ELF-1 (cell line): ENCODE measurements around the gene CHST13.

Source experiments
- DNase-seq: peaks from one replicate; pipeline ENCODE4 v3.0.0-alpha.2; 2016; ENCODE audit warnings: low read depth, low spot score

CHST13 gene

GRCh38 chr3:126523745-126524428 lies at the start of gene CHST13:
Gene CHST13, plus strand, starts transcription at chr3:126524155. Its CDS starts 178 bp downstream, at chr3:126524333.
- peak; percentile 70 for DNase-seq

- DNase-seq: peak; percentile 59
Measured at GRCh38 chr3:126474498-126475412, 49.2 kb upstream of the CHST13 start.

- peak; percentile 88 for DNase-seq
Measured at GRCh38 chr3:126475413-126476114, 48.4 kb upstream of the CHST13 start, which contains the start of gene ZXDC. Gene ZXDC, minus strand, starts transcription at chr3:126475891. Its CDS starts 26 bp downstream, at chr3:126475865.

DNA sequence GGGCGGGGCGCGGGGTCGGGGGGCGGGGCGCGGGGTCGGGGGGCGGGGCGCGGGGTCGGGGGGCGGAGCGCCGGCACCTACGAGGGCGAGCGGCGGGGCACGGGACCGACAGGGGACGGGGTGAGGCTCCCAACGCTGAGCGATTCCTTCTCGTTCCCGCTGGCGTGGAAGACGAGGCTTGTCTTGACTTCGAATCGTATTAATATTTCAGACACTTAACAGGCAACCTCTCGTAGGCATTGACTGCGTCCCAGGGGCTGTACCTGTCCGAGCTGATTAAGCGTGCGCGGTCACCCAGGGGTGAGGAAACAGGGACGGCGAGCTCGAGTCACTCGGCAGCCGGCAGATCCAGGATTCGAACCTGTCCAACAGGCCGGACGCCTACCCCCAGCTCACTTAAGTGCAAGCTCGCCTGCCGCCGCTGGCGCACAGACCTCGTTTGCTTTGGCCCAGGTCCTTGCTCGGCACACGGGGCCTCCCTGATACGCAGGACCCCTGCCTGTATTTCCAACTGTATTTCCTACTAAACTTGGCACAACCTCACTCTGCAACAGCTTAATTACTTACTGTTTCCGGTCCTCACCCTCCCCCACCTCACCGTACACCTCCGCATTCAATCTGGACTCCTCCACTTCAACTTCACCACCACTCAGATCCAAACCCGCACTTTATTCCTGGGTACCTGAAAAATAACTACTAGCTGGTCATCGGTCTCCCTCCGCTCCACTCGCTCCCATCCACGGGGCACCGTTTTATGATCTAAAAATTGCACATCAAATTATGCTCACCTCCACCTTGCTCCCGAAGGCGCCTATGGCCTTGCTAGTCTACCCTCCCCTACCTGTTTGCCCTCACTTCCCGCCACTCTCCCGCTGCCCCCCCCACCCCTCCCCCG lies 47.5 kb upstream of the CHST13 start:
- DNase-seq: peak; percentile 76

DNA sequence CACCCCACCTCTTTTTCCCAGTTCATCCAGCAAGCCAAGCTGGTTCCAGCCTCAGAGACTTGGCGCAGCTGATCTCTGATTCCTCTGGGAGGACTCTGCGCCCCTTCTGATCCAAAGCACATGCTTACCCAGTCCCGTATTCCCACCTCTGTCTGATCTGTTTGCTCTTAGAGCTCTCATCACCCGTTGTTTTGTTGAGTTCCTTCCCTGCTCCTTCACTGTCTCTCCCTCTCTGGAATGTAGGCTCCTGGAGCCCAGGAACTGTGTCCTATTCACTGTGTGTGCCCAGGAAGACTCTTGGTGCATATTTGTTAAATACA lies 46.9 kb upstream of the CHST13 start:
- no peak for DNase-seq

DNA sequence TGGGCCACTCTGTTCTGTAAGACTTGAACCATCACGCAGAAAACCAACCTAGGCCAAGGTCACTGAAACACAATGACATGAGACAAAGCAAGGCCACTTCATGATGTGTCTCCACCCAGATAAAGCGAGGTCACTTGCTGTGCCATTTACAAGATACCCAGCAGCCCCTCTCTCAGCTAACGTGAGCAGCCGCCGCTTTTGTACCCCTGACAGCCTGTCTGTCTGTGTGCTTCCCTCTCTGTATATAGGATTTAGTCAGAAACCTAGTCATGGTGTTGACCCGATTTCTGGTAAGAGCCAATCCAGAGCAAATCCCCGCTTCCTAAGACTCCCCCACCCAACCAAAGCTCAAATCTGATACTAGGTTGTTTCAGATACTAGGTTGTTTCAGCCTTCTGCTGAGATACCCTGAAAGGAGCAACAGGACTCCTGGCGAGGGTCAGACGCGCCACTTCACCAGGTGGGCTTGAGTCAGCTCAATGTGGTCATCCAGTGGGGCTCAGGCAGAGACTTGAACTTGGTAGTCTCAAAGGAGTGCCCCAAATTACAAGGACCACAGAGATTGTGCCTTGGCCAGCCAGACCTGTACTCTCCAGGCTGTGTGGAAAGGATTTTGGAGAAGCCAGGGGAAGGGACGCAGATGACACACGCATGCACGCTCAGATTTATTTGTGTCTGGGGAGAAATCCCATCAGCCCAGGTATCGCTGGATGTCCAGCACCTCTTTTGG lies 45.2 kb upstream of the CHST13 start:
- no peak for DNase-seq

DNA sequence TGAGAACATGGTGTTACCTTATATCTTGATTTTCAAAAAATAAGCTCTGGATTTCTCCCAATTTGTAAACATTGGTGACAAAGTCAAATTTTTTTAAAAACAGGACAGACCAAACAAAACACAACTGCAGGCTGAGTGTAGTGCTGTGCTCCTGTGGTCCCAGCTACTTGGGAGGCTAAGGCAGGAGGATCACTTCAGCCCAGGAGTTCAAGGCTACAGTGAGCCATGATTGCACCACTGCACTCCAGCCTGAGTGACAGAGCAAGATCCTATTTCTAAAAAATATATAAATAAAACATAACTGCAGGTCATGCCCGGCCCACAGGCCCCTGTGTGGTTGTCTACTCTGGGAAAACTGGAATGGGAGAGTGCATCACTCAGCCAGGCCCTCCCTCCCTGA lies 44.3 kb upstream of the CHST13 start:
- no peak for DNase-seq

DNA sequence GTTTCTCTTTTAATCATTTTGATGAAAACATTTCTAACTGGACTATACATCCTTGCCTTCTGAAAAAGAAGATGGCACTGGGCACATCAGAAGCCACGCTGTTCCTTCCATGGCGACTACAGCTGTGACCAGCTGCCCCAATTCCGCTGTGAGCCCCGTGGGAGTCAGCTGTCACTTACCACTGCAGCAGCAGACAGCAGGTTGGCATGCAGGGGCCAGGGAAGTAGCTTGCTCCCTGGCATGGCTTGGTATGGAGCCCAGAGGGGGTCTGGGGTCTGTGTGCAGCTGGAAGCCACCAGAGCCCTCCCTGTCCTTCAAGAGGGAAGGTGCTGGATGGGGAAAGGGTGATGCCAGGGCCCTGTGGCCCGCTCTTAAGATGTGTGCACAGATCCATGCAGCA lies 43.7 kb upstream of the CHST13 start:
- DNase-seq: no peak

GRCh38 chr3:126480861-126481260 lies 43.1 kb upstream of the CHST13 start:
- no peak for DNase-seq

DNA sequence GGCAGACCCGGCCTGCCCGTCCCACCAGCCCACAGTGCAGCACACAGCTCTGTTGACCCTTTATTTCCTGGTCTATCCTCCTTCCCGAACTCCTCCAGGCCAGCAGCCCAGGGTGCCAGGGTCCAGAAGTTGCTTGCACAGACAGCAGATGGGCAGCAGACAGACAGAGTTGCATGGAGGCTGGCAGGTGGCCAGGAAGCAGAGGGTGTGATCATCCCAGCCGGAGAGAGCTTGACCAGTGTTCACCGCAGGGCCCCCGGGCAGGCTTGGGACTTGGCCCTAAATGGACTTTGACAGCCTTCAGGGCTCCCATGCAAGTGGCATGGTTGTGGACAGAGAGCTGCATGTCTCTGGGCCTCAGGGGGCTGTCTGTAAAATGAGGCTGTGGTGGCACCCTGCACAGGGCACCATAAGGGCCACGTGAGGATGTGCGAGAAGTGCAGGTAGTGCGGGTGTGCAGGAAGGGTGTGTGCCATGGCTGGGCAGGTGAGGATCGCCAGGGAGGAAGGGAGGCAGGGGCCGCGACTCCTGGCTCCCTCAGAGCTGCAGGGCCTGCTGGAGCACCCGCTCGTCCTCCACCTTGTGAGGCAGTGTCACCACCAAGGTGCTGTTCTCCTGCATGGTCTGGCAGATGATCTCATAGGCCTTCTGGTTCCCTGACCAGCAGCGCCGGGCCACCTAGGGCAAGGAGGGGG lies 42.0 kb upstream of the CHST13 start:
- DNase-seq: no peak

GRCh38 chr3:126482503-126483255 lies 41.3 kb upstream of the CHST13 start:
- no peak for DNase-seq

- no peak for DNase-seq
Measured at GRCh38 chr3:126483321-126483761, 40.6 kb upstream of the CHST13 start.

DNA sequence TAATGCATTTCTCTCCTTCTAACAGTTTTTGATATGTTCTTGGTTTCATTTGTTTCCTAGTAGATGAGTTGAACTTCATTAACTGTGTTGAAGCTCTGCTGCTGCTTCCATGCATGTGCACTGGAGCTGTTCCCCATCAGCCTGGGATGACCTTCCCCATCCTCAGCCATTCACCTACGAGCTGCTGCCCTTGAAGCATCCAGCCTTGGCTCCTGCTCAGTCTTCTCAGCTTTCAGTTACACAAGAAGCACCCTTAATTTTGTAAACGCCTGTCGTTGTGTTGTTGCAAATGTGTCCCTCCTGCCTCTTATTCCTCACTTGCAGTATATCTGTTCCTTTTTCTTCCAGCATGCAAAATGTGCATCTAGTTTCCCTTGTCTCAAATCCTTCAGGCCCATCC lies 39.8 kb upstream of the CHST13 start:
- DNase-seq: no peak

- no peak for DNase-seq
Measured at GRCh38 chr3:126484662-126485061, 39.3 kb upstream of the CHST13 start.

DNA sequence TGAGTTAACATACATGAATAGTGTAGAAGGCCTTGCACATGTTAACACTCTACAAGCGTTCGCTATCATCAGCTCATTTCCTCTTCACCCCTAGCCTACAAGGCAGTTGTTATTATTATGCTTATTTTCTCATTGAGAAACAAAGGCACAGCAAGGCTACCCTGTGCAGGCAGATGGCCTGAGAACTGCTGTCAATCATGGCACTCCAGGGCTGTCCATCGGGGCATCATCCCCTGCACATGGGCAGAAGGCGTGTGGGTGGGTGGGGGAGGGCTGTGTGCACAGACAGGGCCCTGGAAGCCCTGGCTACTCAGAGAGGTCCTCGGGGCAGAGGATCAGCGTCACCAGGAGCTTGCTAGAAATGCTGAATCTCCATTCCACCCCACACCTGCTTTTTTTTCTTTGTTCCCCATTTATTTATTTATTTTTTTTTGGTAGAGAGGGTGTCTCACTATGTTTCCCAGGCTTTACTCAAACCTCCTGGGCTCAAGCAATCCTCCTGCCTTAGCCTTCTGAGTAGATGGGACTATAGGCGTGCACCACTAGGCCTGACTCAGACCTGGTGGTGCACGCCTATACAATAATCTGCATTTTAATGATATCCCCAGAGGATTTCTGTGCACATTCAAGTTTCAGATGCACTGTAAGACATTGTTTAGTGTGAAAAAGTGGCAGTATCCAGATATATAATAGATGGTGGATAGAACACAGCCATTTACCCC lies 38.6 kb upstream of the CHST13 start:
- peak; percentile 8 for DNase-seq

DNA sequence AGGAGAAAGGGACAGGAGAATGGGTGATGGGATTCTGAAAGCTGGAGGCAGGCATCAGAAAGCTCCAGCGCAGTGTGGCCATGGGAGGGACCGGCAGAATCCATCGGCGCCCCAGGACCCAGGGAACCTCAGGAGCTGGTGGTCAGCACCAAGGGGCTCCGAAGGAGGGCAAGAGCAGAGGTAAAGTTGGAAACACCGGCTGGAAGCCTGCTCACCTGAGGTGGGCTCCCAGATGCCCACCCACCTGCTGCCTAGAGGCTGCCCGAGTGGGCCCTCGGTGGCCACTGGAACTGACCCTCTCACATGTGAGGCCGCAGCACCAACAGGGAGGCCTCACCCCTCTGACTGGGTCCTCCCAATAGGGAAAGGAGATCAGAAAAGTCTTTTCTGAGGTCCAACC lies 38.0 kb upstream of the CHST13 start:
- DNase-seq: no peak

- no peak for DNase-seq
Measured at GRCh38 chr3:126486360-126486847, 37.6 kb upstream of the CHST13 start.

- peak; percentile 71 for DNase-seq
Measured at GRCh38 chr3:126487151-126487771, 36.7 kb upstream of the CHST13 start.
